ENCODE measurements around the gene ARVCF. TPM values are rescaled to one million over a fixed set of nuclear protein-coding genes. Genes with fewer than 3 reads are reported as not detected.

ARVCF gene
- total and polyA plus RNA-seq, 2 donors (not counting 3 experiments of a cell fraction or from before 2014, with no cell fraction given) = 81.3 to 105 TPM

- H2AFZ ChIP-seq (ENCODE audit: low read depth, low read length) = no peak overlapping the region
- intact Hi-C loops (cut with micrococcal nuclease) (no loop called here), dilution Hi-C loops (cut with MboI; ENCODE audit: extremely low pct_ligation_motif_present, low sequenced_read_pairs) (no loop called here)
- BruUV-seq (replicated peaks) = no TSS peak
- DNase-seq (ENCODE audit: low read depth, low spot score) (peak; percentile 56), FAIRE-seq (peak; percentile 85)
- TF ChIP-seq EZH2 (IDR thresholded peaks at IDR 0.05; ENCODE audit: borderline replicate concordance, low read depth, low read length, severe bottlenecking) = no peak
- no peak for TF ChIP-seq POLR2A (IDR thresholded peaks at IDR 0.05; ENCODE audit: low read depth, low read length)
- no peak for TF ChIP-seq GATA2 (IDR thresholded peaks at IDR 0.05; ENCODE audit: insufficient read depth, insufficient read length, low read depth, low read length)
- TF ChIP-seq POLR2AphosphoS5 (IDR thresholded peaks at IDR 0.05; ENCODE audit: insufficient read depth, low read depth, low read length) = no peak
- TF ChIP-seq JUN (IDR thresholded peaks at IDR 0.05; ENCODE audit: borderline replicate concordance, insufficient read depth, insufficient read length, low read depth) = no peak
- no peak for TF ChIP-seq MAX (IDR thresholded peaks at IDR 0.05; ENCODE audit: insufficient read depth, insufficient read length)
- no peak for TF ChIP-seq CTCF (IDR thresholded peaks at IDR 0.05; ENCODE audit: extremely low read depth in 1 of 2, insufficient read depth in 1 of 2, low read depth in 1 of 2, low read length in 2 of 2)
- no peak for TF ChIP-seq MYC (IDR thresholded peaks at IDR 0.05; ENCODE audit: low read depth, low read length)
- no peak for TF ChIP-seq FOS (IDR thresholded peaks at IDR 0.05; ENCODE audit: borderline replicate concordance, insufficient read depth, low read length)
- H3K79me2 ChIP-seq (ENCODE audit: control insufficient read depth, insufficient read depth, low read length) = no peaks in the 10 kb centered on the region
- H3K9ac ChIP-seq (replicated peaks; ENCODE audit: extremely low read depth, insufficient read depth, low read length) = no peak overlapping the region
- H3K4me2 ChIP-seq (ENCODE audit: insufficient read depth, low read length) = peak overlapping the region; percentile 29
- no peak overlapping the region for H3K4me3 ChIP-seq (replicated peaks in 1 of 3; ENCODE audit: insufficient read depth in 1 of 3, low read depth in 1 of 3, low read length in 3 of 3)
- POLR2A ChIA-PET = no interaction called here
- peak overlapping the region; percentile 6 for H3K27ac ChIP-seq (ENCODE audit: insufficient read depth, low read depth, low read length)
- no peaks in the 10 kb centered on the region for H3K36me3 ChIP-seq (ENCODE audit: control insufficient read depth in 2 of 2, extremely low read depth in 1 of 2, insufficient read depth in 2 of 2, low read length in 2 of 2)
- no peaks in the 10 kb centered on the region for H3K9me1 ChIP-seq (replicated peaks; ENCODE audit: control insufficient read depth, extremely low read depth, insufficient read depth, low read length)
- H4K20me1 ChIP-seq (replicated peaks; ENCODE audit: control insufficient read depth, extremely low read depth, insufficient read depth, low read length) = no peaks in the 10 kb centered on the region
- CTCF ChIA-PET = interaction anchor here (1.0 to 2.4 kb wide), 4 partner anchors 8 to 28 kb away, joined by 3 to 32 read pairs (median 3); no protein-coding TSS in a partner anchor
- peaks cover 47% of the 10 kb centered on the region for H3K4me1 ChIP-seq (ENCODE audit: control insufficient read depth, extremely low read depth, insufficient read depth, low read length)
- no peaks in the 10 kb centered on the region for H3K27me3 ChIP-seq (ENCODE audit: control insufficient read depth in 2 of 2, insufficient read depth in 2 of 2, low read length in 2 of 2)
- peaks cover 5% of the 10 kb centered on the region for H3K9me3 ChIP-seq (replicated peaks; ENCODE audit: control insufficient read depth, insufficient read depth, low read length)
Measured at GRCh38 chr22:20002636-20003035, 14.0 kb downstream of the ARVCF start.

Measured in endothelial cell of umbilical vein (primary cell).